Spleen (tissue), 7 donors: Measurements from ENCODE around the gene CDC34.

Source experiments
- POLR2A ChIP-seq, 3 donors: fragments of 450-650 bp; IDR thresholded peaks; one replicate each; pipeline ENCODE4 v1.5.1; 2017; ENCODE audit warnings: antibody characterized with exemption in 3 of 3, mild to moderate bottlenecking in 1 of 3
- POLR2AphosphoS5 ChIP-seq, 3 donors: sonication (generic); formaldehyde crosslinking; IDR thresholded peaks; one replicate each; pipeline ENCODE4 v1.5.1; 2017; ENCODE audit warnings: antibody characterized with exemption in 3 of 3
- TF ChIP-seq, protein P1 (sequence below), 11 experiments: fragments of 200-600 bp in 7 of 11; fragments of 450-650 bp in 4 of 11; sonication (generic) in 4 of 11; IDR thresholded peaks in 8 of 11; conservative IDR thresholded peaks in 3 of 11; 1 replicate in 7 of 11; 2 replicates in 4 of 11; pipeline versions ENCODE4 v1.4.0 to v1.8.0; 2016 to 2021; ENCODE audit warnings: antibody characterized with exemption in 11 of 11, inconsistent platforms in 4 of 11, mild to moderate bottlenecking in 1 of 11
- donor health status: DM: no; HTN: no; CAD: no; lungs with moderate emphysema.
- donor health status: DM: no; HTN: no; CAD: no.
- donor health status: DM: no; HTN: no; CAD: no.

DNA sequence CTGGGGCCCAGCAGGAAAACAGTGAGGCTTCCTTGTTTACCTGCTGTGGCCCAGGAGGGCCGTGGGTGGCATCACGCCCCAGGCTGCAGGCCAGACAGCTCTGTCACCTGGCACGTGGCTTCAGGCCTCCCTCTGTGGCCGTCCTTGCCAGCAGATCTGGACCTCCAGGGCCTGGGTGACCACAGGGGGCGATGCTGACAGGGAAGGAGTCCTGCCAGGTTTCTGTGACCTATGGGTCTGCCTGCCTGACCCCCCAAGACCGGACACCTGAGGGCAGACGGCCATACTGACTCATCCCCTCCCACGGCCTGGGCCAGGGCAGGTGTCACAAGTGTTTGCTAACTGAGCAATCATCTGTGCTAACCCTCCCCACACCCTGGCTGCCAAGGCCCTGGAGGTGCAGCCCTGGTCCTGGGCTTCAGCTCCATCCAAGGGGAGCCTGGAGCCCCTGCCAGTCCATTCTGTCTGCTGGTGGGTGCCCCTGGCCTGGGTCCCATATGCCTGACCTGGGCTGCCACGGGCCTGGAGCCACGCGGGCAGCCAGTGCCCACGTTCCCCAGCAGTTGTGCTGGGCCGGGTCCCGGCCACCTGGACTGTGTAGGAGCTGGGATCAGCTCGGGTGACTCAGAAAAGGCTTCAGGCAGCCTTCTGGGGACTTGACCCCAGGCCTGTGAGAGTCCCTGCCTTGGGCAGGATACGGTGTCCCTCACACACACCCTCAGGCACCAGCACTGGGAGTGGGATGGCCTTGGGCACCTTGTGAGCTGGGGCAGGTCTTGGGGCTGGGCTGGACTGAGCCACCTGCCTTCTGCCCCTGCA lies 3.7 kb downstream of the CDC34 start:
- TF ChIP-seq POLR2A (IDR thresholded peaks at IDR 0.05) (no peak), POLR2AphosphoS5 (IDR thresholded peaks at IDR 0.05) (no peak)
- TF ChIP-seq, protein P1, sequence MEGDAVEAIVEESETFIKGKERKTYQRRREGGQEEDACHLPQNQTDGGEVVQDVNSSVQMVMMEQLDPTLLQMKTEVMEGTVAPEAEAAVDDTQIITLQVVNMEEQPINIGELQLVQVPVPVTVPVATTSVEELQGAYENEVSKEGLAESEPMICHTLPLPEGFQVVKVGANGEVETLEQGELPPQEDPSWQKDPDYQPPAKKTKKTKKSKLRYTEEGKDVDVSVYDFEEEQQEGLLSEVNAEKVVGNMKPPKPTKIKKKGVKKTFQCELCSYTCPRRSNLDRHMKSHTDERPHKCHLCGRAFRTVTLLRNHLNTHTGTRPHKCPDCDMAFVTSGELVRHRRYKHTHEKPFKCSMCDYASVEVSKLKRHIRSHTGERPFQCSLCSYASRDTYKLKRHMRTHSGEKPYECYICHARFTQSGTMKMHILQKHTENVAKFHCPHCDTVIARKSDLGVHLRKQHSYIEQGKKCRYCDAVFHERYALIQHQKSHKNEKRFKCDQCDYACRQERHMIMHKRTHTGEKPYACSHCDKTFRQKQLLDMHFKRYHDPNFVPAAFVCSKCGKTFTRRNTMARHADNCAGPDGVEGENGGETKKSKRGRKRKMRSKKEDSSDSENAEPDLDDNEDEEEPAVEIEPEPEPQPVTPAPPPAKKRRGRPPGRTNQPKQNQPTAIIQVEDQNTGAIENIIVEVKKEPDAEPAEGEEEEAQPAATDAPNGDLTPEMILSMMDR (IDR thresholded peaks at IDR 0.05 in 8 of 11, conservative IDR thresholded peaks at IDR 0.05 in 3 of 11): no peak
